ENCODE results near the gene FHL2.

Gene FHL2

GRCh38 chr2:105338020-105338385, 60.8 kb downstream of the FHL2 start:
- Histone ChIP-seq H3K36me3 (ENCODE audit: insufficient read depth, low read length) (peaks cover 49% of the 10 kb centered on the region), H3K9me3 (ENCODE audit: low read depth, low read length) (no peaks in the 10 kb centered on the region), H3K27ac (no peak overlapping the region), H3K4me3 (peak overlapping the region; percentile 82), H3K9ac (ENCODE audit: insufficient read length) (peak overlapping the region; percentile 88)
- no peak for DNase-seq (ENCODE audit: low read depth, low spot score)
- TF ChIP-seq POLR2AphosphoS5 (IDR thresholded peaks at IDR 0.05; ENCODE audit: borderline replicate concordance, low read depth, low read length) (no peak), FOXP2 (optimal IDR thresholded peaks at IDR 0.05; ENCODE audit: control extremely low read depth, extremely low read length, insufficient read depth) (no peak), EZH2 (IDR thresholded peaks at IDR 0.05) (no peak)

DNA sequence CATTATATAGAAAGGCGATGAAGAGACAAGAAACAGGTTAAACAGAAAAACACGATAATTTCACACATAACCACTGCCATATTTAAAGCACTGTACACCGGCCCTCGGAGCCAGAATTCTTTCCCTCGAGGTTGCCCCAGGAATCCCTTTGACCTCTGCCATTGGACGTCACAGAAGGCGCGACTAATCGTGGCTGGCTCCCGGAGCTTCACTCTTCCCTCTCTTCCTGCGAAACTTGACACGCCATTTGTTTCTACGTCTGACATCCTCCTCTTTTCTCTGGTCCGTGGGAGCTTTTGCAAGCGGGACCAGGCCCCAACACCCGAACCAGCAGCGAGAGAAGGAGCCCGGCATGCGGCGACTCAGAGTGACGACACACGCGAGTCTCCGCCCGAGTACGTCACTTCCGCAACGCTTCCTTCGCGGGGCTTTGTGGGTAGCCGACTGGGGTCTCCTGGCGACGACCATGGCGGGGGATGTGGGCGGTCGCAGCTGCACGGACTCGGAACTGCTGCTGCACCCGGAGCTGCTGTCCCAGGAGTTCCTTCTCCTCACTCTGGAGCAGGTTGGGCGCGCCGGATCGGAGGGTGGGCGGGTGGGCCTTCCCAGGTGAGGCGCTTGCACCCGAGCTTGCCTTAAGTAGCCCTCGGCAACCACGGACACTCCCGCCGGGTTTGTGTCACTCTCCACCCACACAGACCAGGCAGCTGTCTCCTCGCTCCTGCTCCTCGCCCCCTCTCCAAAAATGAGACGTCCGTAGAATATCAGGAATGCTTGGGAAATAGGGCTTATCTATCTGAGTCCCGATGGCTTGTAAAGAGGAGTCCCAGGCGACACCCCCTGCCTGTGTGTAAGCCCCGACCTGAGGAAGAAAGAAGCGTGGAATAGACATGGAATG, 61.5 kb downstream of the FHL2 start, which contains the start of gene C2orf49:
Gene C2orf49 (plus strand): TSS at position 419 of the 898 bp plus-strand sequence. CDS start 48 bp downstream, at position 467.
- DNase-seq (ENCODE audit: low read depth, low spot score) = peak; percentile 26
- Histone ChIP-seq H3K9ac (ENCODE audit: insufficient read length) (peak within 1 kb of the TSS; percentile 91), H3K4me3 (peak within 1 kb of the TSS; percentile 82), H3K9me3 (ENCODE audit: low read depth, low read length) (no peaks in the 10 kb centered on the region), H3K36me3 (ENCODE audit: insufficient read depth, low read length) (peaks cover 43% of the 10 kb centered on the region), H3K27ac (peak within 1 kb of the TSS; percentile 98)
- TF ChIP-seq FOXP2 (optimal IDR thresholded peaks at IDR 0.05; ENCODE audit: control extremely low read depth, extremely low read length, insufficient read depth) (no peak), POLR2AphosphoS5 (IDR thresholded peaks at IDR 0.05; ENCODE audit: borderline replicate concordance, low read depth, low read length) (peak; percentile 76), EZH2 (IDR thresholded peaks at IDR 0.05) (no peak)

GRCh38 chr2:105336786-105337121, 62.1 kb downstream of the FHL2 start:
- no peak for DNase-seq (ENCODE audit: low read depth, low spot score)
- Histone ChIP-seq H3K36me3 (ENCODE audit: insufficient read depth, low read length) (peaks cover 37% of the 10 kb centered on the region), H3K9ac (ENCODE audit: insufficient read length) (peak overlapping the region; percentile 91), H3K9me3 (ENCODE audit: low read depth, low read length) (no peaks in the 10 kb centered on the region), H3K4me3 (peak overlapping the region; percentile 82), H3K27ac (peak overlapping the region; percentile 98)
- TF ChIP-seq EZH2 (IDR thresholded peaks at IDR 0.05) (no peak), POLR2AphosphoS5 (IDR thresholded peaks at IDR 0.05; ENCODE audit: borderline replicate concordance, low read depth, low read length) (no peak), FOXP2 (optimal IDR thresholded peaks at IDR 0.05; ENCODE audit: control extremely low read depth, extremely low read length, insufficient read depth) (no peak)

DNA sequence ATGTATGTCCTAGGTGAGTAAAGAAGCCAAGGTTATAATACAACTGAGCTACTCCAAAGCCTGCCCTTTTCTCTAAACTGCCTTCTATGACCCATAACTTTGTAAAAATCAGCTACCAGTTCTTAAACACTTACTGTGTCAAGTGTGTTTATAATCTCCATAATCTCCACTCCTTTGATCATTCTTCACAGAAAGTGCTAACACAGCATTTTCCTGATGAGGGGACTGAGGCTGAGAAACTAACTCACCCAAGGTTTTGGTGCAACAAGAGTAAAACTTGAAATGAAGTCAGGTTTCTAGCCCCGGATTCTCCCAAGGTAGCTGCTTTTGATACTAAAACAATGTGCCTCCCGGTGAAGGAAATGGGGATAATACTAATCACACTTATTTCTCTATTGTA, 63.4 kb downstream of the FHL2 start:
- no peak overlapping the region for H3K4me3 ChIP-seq
- H3K9me3 ChIP-seq (ENCODE audit: low read depth, low read length) = no peaks in the 10 kb centered on the region
- no peak overlapping the region for H3K9ac ChIP-seq (ENCODE audit: insufficient read length)
- no peak for TF ChIP-seq FOXP2 (optimal IDR thresholded peaks at IDR 0.05; ENCODE audit: control extremely low read depth, extremely low read length, insufficient read depth)
- TF ChIP-seq POLR2AphosphoS5 (IDR thresholded peaks at IDR 0.05; ENCODE audit: borderline replicate concordance, low read depth, low read length) = no peak
- no peak for TF ChIP-seq EZH2 (IDR thresholded peaks at IDR 0.05)
- no peak overlapping the region for H3K27ac ChIP-seq
- peaks cover 24% of the 10 kb centered on the region for H3K36me3 ChIP-seq (ENCODE audit: insufficient read depth, low read length)
- DNase-seq (ENCODE audit: low read depth, low spot score) = no peak

- Histone ChIP-seq H3K27ac (no peak overlapping the region), H3K9me3 (ENCODE audit: low read depth, low read length) (no peaks in the 10 kb centered on the region), H3K9ac (ENCODE audit: insufficient read length) (no peak overlapping the region)
Measured at GRCh38 chr2:105334211-105334610, 64.6 kb downstream of the FHL2 start.

GRCh38 chr2:105330681-105331375, 68.0 kb downstream of the FHL2 start:
- DNase-seq (ENCODE audit: low read depth, low spot score) = no peak
- no peaks in the 10 kb centered on the region for H3K9me3 ChIP-seq (ENCODE audit: low read depth, low read length)
- H3K27ac ChIP-seq = no peak overlapping the region
- H3K4me3 ChIP-seq = no peak overlapping the region
- TF ChIP-seq EZH2 (IDR thresholded peaks at IDR 0.05) (no peak), FOXP2 (optimal IDR thresholded peaks at IDR 0.05; ENCODE audit: control extremely low read depth, extremely low read length, insufficient read depth) (no peak), POLR2AphosphoS5 (IDR thresholded peaks at IDR 0.05; ENCODE audit: borderline replicate concordance, low read depth, low read length) (no peak)
- peak overlapping the region; percentile 96 for H3K9ac ChIP-seq (ENCODE audit: insufficient read length)
- H3K36me3 ChIP-seq (ENCODE audit: insufficient read depth, low read length) = peaks cover 13% of the 10 kb centered on the region

More at GRCh38 chr2:105334211-105334610, 64.6 kb downstream of the FHL2 start:
- Histone ChIP-seq H3K4me3 (no peak overlapping the region), H3K36me3 (ENCODE audit: insufficient read depth, low read length) (peaks cover 14% of the 10 kb centered on the region)
- no peak for TF ChIP-seq EZH2 (IDR thresholded peaks at IDR 0.05)
- no peak for DNase-seq (ENCODE audit: low read depth, low spot score)

DNA sequence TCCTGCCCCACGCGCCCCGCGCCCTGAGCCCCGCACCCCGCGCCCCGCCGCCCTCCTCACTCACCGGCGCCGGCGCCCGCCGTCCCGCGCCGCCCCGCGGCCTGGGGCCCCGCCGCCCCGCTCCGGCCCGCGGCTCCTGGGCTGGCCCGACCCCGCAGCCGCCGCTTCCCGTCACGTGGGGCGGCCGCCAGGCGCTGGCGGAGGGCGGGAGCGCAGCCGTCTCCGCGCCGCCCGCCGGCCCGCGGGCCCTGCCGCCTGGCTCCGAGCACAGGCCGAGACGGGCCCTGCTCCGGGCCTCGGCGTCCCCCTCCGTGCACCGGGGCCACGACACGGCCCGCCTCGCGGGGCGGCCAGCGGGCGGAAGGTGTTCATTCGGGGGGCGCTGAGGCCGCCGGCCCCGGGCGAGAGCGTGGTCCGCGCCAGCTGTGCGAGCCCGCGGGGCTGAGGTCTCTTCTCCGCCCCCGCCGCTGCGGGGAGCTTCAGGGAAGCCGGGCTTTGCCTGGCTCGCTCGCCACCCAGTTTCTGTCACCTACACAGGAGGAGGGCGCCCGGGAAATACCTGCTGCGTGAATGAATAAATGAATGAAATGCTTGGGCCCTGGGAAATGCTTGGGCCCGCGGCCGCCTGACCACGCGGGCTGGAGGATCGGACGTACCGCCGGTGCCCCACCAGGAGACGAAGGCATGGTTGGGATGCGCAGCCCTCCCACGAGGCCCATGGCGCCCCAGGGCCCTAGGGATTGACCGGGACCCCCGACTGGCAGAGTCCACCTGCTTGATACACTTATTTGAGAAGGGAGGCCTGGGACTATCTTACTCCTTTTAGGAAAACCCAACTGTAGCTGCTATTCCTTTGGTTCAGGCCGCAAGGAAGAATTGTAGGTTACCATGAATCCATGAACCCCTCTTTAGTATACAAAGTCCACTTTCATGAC, 69.0 kb downstream of the FHL2 start, which contains the start of gene TGFBRAP1:
Gene TGFBRAP1 (minus strand): TSS at position 175 of the 935 bp plus-strand sequence. CDS start 21,434 bp downstream, outside the sequence.
- peak within 1 kb of the TSS; percentile 64 for H3K27ac ChIP-seq
- peak within 1 kb of the TSS; percentile 87 for H3K4me3 ChIP-seq
- TF ChIP-seq POLR2AphosphoS5 (IDR thresholded peaks at IDR 0.05; ENCODE audit: borderline replicate concordance, low read depth, low read length) = peak; percentile 37; the same call in 1 of the 2 replicates
- no peak for TF ChIP-seq FOXP2 (optimal IDR thresholded peaks at IDR 0.05; ENCODE audit: control extremely low read depth, extremely low read length, insufficient read depth)
- no peak for TF ChIP-seq EZH2 (IDR thresholded peaks at IDR 0.05)
- peak within 1 kb of the TSS; percentile 96 for H3K9ac ChIP-seq (ENCODE audit: insufficient read length)
- DNase-seq (ENCODE audit: low read depth, low spot score) = no peak
- H3K9me3 ChIP-seq (ENCODE audit: low read depth, low read length) = no peaks in the 10 kb centered on the region
- peaks cover 12% of the 10 kb centered on the region for H3K36me3 ChIP-seq (ENCODE audit: insufficient read depth, low read length)
